ENCODE data around the gene VAPB.

DNA sequence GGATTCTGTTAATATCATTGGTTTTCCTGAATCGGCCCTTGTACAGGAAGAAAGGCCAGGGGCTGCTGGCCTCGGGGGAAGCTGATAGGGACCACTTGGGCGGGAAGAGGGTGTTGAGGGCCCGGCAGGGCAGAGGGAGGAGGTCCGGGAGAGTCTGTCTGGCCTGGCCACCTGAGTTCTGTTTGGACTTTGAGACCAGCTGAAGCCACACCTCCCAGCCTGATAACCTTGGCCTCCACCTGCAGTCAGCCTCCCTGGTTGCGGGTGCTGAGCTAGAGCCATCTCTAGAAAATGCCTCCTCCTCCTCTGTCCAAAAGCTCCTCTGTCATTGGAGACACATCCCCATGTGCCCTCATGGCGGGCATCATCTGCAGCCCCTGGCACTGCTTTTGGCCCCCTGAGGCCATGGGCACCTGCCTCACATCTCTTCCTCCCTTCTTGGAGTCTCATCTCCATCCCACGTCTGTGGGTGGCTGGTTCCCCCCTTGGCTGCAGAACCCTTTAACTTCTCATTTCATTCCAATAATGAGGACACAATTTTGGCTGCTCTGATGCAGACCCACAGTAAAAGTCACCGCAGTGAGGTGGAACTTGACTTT, 109.5 kb downstream of the VAPB start:
- TF ChIP-seq POLR2A (IDR thresholded peaks at IDR 0.05), result no peak
- TF ChIP-seq, protein P1, sequence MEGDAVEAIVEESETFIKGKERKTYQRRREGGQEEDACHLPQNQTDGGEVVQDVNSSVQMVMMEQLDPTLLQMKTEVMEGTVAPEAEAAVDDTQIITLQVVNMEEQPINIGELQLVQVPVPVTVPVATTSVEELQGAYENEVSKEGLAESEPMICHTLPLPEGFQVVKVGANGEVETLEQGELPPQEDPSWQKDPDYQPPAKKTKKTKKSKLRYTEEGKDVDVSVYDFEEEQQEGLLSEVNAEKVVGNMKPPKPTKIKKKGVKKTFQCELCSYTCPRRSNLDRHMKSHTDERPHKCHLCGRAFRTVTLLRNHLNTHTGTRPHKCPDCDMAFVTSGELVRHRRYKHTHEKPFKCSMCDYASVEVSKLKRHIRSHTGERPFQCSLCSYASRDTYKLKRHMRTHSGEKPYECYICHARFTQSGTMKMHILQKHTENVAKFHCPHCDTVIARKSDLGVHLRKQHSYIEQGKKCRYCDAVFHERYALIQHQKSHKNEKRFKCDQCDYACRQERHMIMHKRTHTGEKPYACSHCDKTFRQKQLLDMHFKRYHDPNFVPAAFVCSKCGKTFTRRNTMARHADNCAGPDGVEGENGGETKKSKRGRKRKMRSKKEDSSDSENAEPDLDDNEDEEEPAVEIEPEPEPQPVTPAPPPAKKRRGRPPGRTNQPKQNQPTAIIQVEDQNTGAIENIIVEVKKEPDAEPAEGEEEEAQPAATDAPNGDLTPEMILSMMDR (IDR thresholded peaks at IDR 0.05), result no peak

All from Peyer's patch (tissue), 4 donors.